Measurements from ENCODE around the gene LINGO1. TPM values are rescaled to one million over a fixed set of nuclear protein-coding genes. Genes with fewer than 3 reads are reported as not detected.

The LINGO1 gene
- total and polyA plus RNA-seq, 4 donors, result 0.33 to 5.1 (median 0.88) TPM

DNA sequence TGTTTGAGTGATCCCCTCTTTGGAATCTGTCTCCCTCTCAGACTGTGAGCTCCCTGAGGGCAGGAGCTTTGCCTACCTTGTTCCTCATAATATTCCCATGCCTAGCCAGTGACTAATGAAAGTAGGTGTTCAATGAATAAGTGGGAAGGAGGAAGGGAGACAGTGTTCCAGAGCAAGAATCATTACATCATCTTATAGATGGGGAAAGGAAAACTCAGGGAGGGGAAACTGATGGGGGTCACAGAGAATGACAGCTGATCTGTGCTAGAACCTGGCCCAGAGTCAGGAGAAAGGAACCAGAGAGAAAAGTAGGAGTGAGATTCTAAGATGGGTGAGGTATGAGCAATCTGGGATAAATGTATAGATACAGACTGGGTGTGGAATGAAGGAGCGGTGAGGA, 29.9 kb downstream of the LINGO1 start:
- no peak for ATAC-seq (ENCODE audit: insufficient read depth, low FRiP score)
- DNase-seq, result no peak
- TF ChIP-seq, protein P1, sequence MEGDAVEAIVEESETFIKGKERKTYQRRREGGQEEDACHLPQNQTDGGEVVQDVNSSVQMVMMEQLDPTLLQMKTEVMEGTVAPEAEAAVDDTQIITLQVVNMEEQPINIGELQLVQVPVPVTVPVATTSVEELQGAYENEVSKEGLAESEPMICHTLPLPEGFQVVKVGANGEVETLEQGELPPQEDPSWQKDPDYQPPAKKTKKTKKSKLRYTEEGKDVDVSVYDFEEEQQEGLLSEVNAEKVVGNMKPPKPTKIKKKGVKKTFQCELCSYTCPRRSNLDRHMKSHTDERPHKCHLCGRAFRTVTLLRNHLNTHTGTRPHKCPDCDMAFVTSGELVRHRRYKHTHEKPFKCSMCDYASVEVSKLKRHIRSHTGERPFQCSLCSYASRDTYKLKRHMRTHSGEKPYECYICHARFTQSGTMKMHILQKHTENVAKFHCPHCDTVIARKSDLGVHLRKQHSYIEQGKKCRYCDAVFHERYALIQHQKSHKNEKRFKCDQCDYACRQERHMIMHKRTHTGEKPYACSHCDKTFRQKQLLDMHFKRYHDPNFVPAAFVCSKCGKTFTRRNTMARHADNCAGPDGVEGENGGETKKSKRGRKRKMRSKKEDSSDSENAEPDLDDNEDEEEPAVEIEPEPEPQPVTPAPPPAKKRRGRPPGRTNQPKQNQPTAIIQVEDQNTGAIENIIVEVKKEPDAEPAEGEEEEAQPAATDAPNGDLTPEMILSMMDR (IDR thresholded peaks at IDR 0.05; ENCODE audit: control extremely low read depth, extremely low read depth), result no peak
- no peak overlapping the region for H3K4me3 ChIP-seq
- WGBS, 2 donors, result 100% methylated on average over 1 of the region's 1 CpG
- no peak overlapping the region for H3K27ac ChIP-seq (ENCODE audit: low read depth in 1 of 2, low read length in 1 of 2)
- no peak overlapping the region for H3K9ac ChIP-seq (ENCODE audit: insufficient read depth in 1 of 2, low read length in 2 of 2)
- peaks cover 0 to 29% (median 9%) of the 10 kb centered on the region in 5 donors for H3K4me1 ChIP-seq (ENCODE audit: control insufficient read depth in 5 of 5, insufficient read depth in 5 of 5, low read length in 5 of 5)
- no peaks in the 10 kb centered on the region for H3K27me3 ChIP-seq (ENCODE audit: control insufficient read depth in 3 of 3, insufficient read depth in 3 of 3, low read length in 2 of 3)
- H3K9me3 ChIP-seq (ENCODE audit: control insufficient read depth in 4 of 4, insufficient read depth in 3 of 4, low read length in 3 of 4), result no peaks in the 10 kb centered on the region
- H3K36me3 ChIP-seq (ENCODE audit: control insufficient read depth in 4 of 4, insufficient read depth in 4 of 4, low read length in 4 of 4), result no peaks in the 10 kb centered on the region

DNA sequence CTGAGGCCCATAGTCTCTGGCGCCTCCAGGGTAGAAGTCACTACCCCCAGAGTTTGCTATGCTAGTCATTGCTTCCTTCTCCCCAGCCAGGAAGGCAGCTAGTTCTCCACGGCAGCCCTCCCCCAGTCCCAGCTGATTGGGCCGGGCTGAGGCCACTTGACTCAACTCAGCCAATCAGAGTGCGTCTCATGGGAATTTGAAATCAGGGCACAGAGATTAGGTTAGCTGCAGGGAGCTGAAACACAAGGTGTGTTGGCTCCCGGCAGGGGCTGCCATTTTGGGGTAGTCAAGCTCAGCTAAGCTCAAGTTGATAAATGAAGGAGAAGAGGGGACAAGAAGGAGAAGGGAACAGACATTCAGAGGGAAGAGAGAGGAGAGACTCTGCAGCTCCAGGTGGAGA, 32.8 kb downstream of the LINGO1 start:
- H3K4me3 ChIP-seq, result no peak overlapping the region
- 74 to 75% methylated on average over 5 of the region's 5 CpGs for WGBS, 2 donors
- H3K9me3 ChIP-seq (ENCODE audit: control insufficient read depth in 4 of 4, insufficient read depth in 3 of 4, low read length in 3 of 4), result no peaks in the 10 kb centered on the region
- TF ChIP-seq, protein P1 (IDR thresholded peaks at IDR 0.05; ENCODE audit: control extremely low read depth, extremely low read depth), result no peak
- H3K9ac ChIP-seq (ENCODE audit: insufficient read depth in 1 of 2, low read length in 2 of 2), result no peak overlapping the region
- ATAC-seq (ENCODE audit: insufficient read depth, low FRiP score), result no peak
- DNase-seq, result peak; percentile 55 to 62 (median 61)
- no peaks in the 10 kb centered on the region for H3K27me3 ChIP-seq (ENCODE audit: control insufficient read depth in 3 of 3, insufficient read depth in 3 of 3, low read length in 2 of 3)
- H3K4me1 ChIP-seq (ENCODE audit: control insufficient read depth in 5 of 5, insufficient read depth in 5 of 5, low read length in 5 of 5), result peaks cover 0 to 10% (median 4%) of the 10 kb centered on the region in 5 donors
- peak overlapping the region in 1 of 2 donors; percentile 18 for H3K27ac ChIP-seq (ENCODE audit: low read depth in 1 of 2, low read length in 1 of 2)
- no peaks in the 10 kb centered on the region for H3K36me3 ChIP-seq (ENCODE audit: control insufficient read depth in 4 of 4, insufficient read depth in 4 of 4, low read length in 4 of 4)

DNA sequence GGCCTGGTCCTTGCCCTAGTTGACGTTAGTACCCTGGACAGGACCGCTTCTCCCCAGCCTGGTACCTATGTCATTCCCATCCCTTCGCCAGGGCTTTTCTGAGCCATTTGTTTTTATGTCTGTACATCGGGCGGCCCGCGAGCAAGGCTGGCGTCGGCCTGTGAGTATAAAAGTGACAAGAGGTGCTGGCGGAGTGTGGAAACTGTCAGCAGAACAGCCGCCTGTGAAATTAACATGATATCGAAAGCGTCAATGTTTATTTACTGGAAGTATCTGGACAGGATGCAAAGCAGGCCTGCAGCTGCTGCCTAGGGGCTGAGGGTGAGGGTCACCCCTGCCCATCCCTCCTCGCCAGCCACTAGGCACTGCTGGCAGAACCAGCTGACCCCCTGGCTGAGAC, 33.4 kb downstream of the LINGO1 start:
- Histone ChIP-seq H3K9ac (ENCODE audit: insufficient read depth in 1 of 2, low read length in 2 of 2) (no peak overlapping the region), H3K27ac (ENCODE audit: low read depth in 1 of 2, low read length in 1 of 2) (peak overlapping the region; percentile 18 to 30), H3K4me1 (ENCODE audit: control insufficient read depth in 5 of 5, insufficient read depth in 5 of 5, low read length in 5 of 5) (peaks cover 0 to 5% (median 0%) of the 10 kb centered on the region in 5 donors), H3K4me3 (no peak overlapping the region), H3K9me3 (ENCODE audit: control insufficient read depth in 4 of 4, insufficient read depth in 3 of 4, low read length in 3 of 4) (no peaks in the 10 kb centered on the region), H3K27me3 (ENCODE audit: control insufficient read depth in 3 of 3, insufficient read depth in 3 of 3, low read length in 2 of 3) (no peaks in the 10 kb centered on the region), H3K36me3 (ENCODE audit: control insufficient read depth in 4 of 4, insufficient read depth in 4 of 4, low read length in 4 of 4) (no peaks in the 10 kb centered on the region)
- 78 to 83% methylated on average over 14 of the region's 14 CpGs for WGBS, 2 donors
- TF ChIP-seq, protein P1 (IDR thresholded peaks at IDR 0.05; ENCODE audit: control extremely low read depth, extremely low read depth), result no peak
- DNase-seq (no peak), ATAC-seq (ENCODE audit: insufficient read depth, low FRiP score) (no peak)

DNA sequence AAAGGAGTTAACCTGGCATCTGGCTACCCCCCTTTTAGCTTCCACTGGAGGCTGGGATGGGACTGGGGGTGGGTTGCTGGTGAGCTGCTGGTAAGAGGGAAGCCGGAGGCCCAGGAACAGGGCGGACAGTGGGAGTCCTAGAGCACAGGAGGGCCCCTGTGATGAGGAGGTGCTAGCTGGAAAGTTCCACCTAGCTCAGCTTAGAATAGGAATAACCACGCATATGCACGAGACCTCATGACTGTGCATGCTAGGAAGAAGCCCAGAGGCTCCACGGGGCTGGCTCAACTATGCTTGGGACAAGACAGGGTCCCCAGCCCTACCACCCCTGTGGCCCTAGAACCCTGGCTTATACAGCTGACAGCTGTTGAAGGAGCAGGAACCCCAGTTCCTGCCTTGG, 34.1 kb downstream of the LINGO1 start:
- ATAC-seq (ENCODE audit: insufficient read depth, low FRiP score) (no peak), DNase-seq (no peak)
- Histone ChIP-seq H3K27ac (ENCODE audit: low read depth in 1 of 2, low read length in 1 of 2) (no peak overlapping the region), H3K4me3 (no peak overlapping the region), H3K27me3 (ENCODE audit: control insufficient read depth in 3 of 3, insufficient read depth in 3 of 3, low read length in 2 of 3) (no peaks in the 10 kb centered on the region), H3K36me3 (ENCODE audit: control insufficient read depth in 4 of 4, insufficient read depth in 4 of 4, low read length in 4 of 4) (no peaks in the 10 kb centered on the region), H3K4me1 (ENCODE audit: control insufficient read depth in 5 of 5, insufficient read depth in 5 of 5, low read length in 5 of 5) (peaks cover 0 to under 1% (median 0%) of the 10 kb centered on the region in 5 donors), H3K9ac (ENCODE audit: insufficient read depth in 1 of 2, low read length in 2 of 2) (no peak overlapping the region), H3K9me3 (ENCODE audit: control insufficient read depth in 4 of 4, insufficient read depth in 3 of 4, low read length in 3 of 4) (no peaks in the 10 kb centered on the region)
- WGBS, 2 donors, result 93% methylated on average over 5 of the region's 5 CpGs
- TF ChIP-seq, protein P1 (IDR thresholded peaks at IDR 0.05; ENCODE audit: control extremely low read depth, extremely low read depth), result no peak
